ENCODE measurements around the gene TIAL1.
"Not testable (repeated sequence)": the region's sequence is repeated elsewhere in the genome, so short reads cannot be mapped to it uniquely, and the experiment has no call there.

TIAL1 gene

DNA sequence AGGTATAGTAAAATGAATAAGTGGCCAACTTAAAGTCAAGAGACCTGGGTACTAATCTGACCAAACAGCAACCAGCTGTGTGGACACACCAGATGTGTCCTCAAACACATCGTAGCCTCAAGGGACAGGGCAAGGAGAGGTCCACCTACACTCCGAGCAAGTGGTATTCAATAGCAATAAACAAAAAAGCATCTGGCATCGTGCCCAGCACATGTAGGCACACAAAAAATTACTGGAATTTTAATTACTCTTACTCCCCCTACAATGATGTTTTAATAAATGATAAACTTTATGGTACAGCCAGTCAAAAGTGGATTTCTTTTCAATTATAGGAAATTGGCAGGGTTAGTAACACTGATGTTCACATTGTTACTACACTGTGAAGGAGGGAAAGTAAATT, 50.8 kb downstream of the TIAL1 start:
- DNase-seq: no peak

DNA sequence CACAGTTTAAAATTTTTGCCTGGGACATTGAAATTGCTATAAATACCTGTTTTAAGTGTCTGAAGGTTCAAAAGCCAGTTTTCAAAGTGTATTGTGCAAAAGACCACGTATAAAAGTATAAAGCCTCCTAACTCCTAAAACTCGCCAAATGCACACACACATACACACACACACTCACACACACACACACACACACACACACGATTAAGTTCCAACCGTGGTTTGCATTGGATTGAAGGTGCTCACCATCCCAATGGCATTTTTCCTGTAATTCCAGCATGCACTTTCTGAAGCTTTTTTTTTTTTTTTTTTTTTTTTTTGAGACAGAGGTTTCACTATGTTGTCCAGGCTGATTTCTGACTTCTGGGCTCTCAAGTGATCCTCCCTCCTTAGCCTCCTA, 51.5 kb downstream of the TIAL1 start:
- no peak for DNase-seq

DNA sequence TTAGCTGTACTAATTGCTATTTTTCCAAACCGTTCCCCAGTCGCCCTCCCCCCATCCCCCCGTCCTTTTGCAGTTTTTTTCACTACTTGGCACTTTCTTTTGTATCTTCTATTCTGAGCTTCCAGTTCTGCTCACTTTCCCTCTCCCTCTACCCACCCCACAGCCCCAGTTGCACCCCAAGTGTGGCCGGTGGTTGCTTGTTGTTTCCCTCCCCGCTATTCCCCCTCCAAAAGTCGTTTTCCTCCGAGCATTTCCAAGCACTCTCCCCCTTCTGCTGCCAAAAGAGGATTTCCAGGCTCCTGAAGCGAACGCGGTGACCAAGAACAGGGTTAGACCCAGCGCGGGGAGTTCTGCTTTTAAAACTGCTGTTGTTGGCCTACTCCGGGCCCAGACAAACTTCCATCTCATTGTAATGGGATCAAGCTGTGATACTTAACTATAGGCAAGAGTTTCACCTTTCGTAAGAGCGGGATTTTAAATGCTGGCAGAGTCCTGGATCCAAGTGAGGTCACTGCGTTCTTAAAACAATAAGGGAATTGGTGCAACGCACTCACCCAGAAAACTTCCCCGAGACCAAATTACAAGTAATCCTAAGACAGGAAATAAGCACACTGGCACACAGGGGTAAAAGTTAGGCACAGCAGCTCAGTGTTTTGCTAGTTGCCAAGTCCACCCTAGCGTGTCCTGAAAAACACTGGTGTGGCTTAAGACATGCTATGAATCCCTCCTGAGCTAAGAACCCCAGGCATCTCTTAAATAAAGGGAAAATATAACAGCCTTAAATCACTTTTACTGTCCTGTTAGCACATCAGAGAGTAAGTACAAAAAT, 52.7 kb downstream of the TIAL1 start:
- DNase-seq: no peak

DNA sequence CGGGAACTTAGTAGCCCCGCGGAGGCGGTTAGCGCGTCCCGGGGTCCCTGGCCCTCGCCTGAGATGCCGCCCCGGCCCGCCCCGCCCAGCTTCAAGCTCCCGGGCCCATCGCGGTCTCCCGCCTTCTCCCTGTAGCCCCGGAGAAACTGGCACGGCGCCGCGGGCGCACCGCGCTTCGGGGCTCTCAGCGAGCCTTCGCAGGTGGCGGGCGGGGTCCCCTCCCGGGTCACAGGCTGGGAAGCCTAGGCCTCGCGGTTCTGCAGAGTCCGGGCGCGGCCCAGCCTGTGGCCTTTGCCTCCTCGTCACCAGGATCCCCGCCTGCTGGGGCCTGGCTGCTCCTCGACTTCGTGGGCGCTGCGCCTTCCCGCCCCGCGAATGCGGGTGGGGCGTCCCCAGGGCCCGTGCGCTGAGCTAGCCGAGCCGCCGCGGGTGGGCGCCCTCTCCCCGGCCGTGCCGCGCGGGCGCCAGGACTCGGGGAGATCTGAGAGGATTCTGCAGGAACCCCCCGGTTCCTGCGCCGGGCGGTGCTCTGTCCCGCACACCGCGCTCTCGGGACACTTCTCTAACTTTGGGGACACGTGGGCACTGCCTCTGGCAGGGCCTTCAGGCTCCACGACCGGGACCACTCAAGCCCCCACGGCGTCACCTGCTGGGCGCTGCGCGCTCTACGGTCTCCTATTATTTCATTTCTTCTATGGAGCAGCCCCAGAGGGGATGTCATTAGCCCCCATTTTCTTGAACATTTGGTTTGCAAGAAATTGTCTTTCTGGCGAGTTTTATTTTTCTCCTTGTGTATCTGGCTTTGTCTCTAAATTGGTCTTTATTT, 53.6 kb downstream of the TIAL1 start:
- no peak for DNase-seq

DNA sequence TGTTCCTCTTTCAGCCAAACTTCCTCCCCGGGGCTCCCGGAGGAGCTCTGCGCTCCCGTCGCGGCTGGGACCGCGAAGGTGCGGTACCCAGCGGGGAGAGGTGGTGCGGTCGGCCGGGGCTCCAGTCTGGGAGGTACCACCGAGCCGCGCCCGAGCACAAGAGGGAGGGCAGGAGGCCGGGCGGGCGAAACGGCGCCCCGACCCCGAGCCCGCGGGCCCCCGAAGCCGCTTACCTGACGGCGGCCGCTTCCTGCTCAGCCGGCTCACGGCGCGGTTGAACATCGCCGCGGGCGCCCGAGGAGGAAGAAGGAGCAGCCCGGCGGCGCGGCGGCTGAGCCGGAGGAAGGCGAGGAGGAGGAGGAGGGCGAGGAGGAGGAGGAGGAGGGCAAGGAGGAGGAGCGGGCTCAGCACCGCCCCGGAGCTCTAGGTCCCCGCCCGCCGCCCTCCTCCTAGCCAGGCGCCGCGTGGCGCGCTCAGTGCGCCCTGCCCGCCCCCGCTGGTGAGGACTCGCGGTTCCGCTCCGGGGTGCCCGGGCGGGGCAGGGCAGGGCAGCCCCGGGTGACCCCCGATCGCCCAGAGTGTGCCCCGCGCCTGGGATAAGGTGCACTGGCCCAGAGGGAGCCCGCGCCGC, 54.3 kb downstream of the TIAL1 start, which contains the start of gene RGS10:
RGS10 (minus strand) TSS at position 363 of the 631 bp plus-strand sequence; CDS start at position 282, 81 bp downstream.
- DNase-seq: peak; percentile 30

DNA sequence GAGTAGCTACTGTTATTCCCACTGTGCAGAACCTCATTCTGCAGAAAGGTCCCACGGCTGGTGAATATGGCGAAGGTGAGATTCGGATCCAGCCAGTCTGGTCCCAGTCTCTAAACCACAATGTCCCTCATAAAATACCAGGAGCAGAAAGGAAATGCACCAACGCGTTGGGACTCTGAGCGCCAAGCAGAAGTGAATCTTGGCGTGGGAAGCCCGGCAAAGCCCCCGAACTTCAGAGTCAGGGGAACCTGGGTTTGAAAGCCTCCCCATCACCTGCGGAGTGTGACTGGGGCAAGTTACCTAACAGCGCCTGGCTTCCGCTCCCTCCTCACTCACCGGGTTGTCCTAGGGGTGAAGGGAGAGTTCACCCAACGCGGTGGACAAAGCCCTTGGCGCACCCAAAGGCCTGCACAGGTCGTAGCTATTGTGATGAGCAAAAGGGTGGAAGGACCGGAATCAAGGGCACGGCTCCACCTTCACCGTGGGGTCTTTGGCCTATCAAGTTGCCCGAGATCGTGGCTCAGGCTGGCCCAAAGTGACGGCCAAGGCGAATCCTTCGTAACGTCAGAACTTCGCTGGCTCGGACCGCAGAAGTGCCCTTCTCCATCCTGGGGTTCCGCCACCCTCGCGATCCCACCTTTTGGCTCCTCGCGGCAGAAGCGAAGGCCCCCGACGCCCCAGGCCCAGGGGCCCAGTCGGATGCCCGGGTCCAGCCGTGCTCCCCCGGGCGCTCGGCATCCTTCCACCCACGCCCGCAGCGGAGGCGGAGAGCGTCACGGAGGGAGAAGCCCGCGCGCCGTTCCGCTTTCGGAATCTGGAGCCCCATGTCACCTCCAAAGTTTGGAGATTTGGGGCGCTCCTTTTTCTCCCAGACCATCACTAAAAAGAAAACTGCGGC, 55.1 kb downstream of the TIAL1 start:
- DNase-seq: no peak

DNA sequence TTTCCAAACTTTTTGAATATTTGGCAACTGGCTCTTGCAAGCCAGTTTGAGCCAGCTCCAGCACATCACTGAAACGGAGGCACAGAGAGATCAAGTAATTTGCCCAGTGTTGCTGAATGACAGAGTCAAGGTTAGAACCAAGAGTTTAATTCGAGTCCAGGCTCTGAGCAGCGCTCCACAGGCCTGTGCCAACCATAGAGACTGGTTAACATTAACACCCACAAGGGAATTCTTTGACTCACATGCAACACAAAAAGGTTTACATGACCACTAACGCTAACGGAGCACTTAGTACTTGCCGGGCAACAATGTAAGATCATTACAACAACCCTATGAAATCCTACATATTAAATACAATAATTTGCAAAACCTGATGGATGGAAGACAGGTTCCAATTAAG, 55.7 kb downstream of the TIAL1 start:
- no peak for DNase-seq

DNA sequence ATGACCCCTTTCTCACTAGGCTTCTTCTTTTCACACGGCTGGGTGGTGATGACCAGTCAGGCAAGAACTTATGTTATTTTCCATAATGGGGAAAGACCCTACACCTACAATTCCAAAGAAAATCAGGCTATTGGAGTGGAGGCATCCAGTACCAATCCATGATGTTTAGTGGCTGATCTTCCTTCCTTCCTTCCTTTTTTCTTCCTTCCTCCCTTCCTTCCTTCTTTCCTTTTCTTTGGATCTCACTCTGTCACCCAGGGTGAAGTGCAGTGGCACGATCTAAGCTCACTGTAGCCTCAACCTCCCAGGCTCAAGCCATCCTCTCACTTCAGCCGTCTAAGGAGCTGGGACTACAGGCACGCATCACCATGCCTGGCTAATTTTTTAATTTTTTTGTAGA, 56.7 kb downstream of the TIAL1 start:
- no peak for DNase-seq

DNA sequence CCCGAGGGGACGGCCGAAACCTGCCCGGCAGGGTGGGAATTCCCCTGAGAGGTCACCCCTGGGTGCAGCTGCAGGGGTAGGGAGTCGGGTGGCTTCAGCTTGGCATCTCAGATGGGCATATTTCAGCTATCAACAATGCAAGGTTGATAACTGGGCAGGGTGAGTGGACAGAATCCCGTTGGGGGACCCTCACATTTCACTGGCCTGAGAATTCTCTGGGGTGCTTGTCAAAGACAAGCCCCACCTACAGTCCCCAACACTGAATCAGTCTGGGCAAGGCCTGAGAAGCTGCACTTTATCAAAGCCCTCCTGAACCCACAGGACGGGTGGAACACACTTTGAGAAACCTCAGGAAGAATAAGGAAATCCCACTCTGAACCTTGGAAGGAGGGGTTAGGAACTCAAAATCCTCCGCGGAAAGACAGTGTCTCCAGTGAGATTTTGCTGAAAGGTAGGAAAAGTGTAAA, 57.4 kb downstream of the TIAL1 start:
- DNase-seq: no peak

DNA sequence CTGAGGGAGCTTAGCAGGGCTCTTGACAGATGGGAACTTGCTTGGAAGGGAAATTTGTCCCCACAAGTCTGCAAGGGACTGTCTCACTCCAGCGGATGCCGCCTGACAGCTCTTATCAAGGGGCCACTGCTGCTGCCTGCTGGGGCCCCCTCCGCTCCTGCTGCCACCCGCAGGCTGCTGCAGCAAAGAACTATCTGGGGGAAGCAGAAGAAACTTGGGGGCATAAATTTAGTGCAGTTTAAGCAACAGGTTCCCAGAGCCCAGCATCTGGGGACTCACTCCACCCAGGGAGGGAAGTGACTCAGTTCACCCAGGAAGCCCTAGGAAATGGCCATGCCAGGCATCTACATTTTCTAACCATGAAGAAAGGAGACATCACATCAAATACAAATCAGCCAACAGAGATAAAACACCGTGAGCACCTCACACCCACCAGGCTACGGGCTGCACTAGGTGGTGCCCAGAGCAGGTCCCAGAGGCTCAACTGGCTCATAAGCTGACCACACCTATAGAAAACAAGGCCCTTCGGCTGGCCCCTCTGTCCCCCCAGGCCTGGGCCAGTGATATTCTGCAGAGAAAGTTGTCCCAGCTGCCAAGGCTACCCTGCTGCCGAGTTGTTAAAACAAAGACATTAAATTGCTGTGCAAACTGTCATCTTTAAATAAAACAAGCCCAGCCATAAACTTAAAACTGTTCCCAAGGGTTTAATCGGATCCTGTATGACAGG, 58.0 kb downstream of the TIAL1 start:
- DNase-seq: no peak

DNA sequence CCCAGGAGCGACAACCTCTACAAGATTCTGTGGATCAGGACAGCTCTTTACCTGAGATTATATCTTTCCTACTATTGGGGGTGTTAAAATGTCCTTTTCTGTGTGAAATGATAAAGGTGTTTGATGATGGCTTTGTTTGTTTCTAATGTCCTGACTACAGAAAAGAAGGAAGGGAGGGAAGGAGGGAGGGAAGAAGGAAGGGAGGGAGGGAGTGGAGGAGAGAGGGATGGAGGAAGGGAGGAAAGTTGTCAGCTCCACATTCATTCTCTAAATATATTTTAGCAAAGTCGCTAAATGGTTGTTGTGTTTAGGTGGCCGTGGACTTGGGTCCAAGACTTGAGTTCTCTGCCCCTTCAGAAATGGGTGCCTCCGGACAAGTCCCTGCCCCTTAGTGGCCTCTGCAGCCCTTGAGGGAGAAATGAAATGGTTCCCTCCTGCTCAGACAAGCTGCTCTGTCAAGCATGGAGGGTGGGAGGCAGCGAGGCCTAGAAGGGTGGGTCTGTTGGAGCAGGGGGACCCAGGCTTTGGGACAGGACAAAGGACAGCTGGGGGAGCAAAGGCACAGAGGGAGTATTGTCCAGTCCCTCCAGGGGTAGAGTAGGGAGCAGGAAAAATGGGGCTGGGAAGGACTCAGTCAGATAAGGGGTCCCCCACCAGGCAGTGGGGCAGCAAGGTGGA, 58.7 kb downstream of the TIAL1 start:
- DNase-seq: no peak

DNA sequence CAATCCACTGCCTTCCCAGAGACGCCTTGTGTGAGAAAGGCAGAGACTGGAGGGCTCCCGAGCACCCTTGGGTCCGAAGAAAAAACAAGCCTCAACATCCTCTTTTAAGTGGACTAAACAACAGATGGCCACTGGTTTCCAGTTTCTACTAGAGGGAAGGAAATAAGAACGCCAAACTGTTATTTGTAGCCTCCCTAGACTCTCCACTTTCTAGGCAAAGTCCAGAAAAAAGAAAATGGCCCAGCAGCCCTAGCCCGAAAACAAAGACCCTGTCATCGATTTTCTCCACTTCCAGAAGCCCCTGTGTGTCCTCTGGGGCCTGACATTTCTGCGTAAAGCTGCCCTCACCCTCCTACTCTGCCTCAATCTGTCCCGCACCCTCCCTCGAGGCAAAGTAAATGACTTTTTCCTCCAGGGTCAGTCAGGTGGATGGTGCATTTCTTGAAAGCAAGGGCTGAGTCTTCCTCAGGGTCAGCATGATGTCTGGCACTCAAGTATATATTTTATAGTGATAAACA, 60.2 kb downstream of the TIAL1 start:
- DNase-seq: no peak

DNA sequence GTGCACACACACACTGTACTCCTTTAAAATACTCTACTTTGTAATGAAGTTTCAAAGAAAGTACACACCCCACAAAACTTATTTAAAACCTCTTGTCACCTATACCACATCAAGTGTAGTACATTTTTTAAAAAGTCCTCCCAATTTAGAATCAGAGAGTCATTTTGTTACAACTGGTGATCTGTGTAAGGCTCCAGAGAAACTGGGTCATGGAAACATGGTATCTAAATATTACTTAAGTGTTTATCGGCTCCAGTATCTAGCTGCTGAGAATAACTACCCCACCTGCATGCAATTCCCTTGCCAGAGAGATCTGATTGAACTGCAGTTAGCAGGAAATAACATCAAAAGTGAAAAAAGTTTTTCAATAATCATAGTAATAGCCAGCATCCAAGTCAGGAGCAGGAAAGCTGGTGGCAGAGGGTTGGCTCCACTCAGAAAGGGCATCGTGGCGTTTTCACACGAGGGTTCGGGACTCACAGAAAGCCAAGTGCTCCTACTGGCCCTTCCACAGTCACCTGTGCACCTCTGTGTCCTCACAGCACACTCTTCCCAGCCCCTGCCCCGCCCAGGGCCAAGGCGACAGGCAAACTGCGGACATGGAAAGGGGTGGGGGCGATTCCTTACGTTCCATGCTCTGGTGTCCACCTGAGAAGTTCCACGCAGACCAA, 60.8 kb downstream of the TIAL1 start:
- DNase-seq: no peak

DNA sequence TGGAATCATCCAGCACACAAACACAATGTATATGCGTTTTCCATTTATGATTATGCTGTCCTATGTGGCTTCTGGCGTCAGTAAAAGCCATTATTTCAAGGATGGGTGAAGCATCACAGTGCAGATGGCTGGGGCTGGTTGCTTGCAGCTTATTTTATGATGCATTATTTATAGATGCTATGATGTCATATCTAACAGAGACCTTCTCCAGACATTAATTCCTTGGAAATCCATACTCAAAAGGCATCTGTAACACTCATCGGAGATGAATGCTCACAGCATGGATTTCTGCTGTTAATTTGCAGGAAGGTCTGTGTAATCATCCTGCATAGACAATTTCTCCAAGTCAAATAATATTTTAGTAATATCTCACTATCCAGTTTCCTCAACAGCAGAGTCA, 61.5 kb downstream of the TIAL1 start:
- DNase-seq: no peak

DNA sequence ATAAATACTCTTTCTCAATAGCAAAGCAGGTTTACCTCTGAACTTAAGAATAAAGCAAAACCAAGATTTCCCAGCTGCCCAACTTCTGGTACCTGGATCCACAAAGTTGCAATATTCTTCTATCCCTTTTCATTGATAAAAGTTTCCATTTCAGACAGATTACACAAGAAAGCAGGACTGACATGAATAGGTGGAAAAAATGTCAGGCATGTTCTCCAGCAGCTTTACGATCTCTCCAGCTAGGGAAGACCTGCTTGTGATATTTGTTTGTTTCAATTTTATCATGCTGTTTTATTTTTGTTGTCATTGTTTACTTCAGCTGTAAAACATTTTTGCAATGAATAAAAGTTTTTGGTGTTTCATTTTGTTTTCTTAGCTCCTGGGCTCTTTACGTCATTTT, 63.3 kb downstream of the TIAL1 start:
- no peak for DNase-seq

DNA sequence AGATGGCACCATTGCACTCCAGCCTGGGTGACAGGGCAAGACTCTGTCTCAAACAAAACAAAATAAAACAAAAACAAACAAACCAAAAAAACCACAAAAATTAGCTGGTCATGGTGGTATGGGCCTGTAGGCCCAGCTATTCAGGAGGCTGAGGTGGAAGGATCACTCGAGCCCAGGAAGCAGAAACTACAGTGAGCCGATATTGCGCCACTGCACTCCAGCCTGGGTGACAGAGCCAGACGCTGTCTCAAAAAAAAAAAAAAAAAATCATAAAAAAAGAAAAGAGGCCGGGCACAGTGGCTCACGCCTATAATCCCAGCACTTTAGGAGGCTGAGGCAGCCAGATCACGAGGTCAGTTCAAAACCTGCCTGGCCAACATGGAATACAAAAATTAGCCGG, 64.0 kb downstream of the TIAL1 start:
- DNase-seq: not testable (repeated sequence)

DNA sequence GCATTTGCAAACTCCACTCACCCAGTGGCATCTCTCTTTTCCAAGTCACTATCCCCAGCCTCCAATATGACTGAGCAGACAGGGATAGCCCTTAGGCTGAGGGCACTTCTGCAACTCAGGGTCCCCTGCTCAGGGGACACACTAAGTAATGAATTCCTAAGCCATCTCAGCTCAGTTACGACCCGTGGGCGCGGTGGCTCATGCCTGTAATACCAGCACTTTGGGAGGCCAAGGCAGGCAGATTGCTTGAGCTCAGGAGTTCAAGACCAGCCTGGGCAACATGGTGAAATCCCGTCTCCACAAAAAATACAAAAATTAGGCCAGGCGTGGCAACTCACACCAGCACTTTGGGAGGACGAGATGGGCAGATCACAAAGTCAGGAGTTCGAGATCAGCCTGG, 64.5 kb downstream of the TIAL1 start:
- not testable (repeated sequence) for DNase-seq

DNA sequence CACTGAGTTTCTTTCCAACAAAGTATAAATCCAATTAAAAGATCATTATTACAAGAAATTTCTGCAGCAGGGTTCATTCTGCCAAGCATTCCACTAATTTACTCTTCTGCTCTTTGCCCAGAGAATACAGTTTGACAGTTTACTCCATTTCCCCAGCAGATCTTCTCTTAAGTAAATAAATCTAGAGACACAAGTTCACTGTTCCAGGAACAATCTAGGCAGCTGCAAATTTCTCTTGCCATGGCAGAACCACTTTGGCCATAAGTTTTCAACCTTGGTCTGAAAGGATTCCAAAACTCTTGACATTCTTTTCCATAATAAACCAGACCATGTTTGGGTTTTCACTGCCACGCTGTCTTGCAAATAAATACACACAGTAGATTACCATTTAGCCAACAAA, 65.7 kb downstream of the TIAL1 start:
- no peak for DNase-seq

DNA sequence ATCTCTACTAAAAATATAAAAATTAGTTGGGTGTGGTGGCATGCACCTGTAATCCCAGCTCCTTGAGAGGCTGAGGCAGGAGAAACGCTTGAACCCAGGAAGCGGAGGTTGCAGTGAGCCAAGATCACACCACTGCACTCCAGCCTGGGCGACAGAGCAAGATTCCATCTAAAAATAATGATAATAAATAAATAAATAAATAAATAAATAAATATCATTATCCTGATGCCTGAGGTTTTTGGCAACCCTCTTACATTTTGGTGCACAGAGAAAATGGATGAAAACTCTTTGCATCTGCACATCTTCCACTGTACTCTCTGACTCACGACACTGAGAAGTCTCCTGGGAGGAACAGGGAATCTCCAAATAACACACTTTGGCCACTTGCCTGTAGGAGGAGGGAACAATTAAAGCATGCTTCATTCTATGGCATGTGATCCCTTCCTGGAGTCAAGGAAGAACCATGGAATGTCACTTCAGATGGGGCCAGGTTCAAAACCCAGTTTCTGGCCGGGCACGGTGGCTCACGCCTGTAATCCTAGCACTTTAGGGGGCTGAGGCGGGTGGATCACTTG, 68.0 kb downstream of the TIAL1 start:
- DNase-seq: not testable (repeated sequence)

Measured in SIG-M5 (cell line).